GM23338 (cell line): ENCODE data around the gene EPHB6. TPM values are rescaled to one million over a fixed set of nuclear protein-coding genes. Genes with fewer than 3 reads are reported as not detected.

Experiments
- ATAC-seq: fragments of 200-7000 bp; cut with Tn5 transposase; 3 replicates; pipeline ENCODE4 v1.9.1; 2020
- DNase-seq: peaks from one replicate; pipeline ENCODE4 v3.0.0-alpha.2; 2015; ENCODE audit warnings: low spot score
- H2AFZ ChIP-seq: fragments of 200-600 bp; sonication (generic); 2 replicates; pipeline ENCODE4 v1.8.0; 2016; ENCODE audit warnings: antibody characterized with exemption, mild to moderate bottlenecking, moderate library complexity
- H3F3A ChIP-seq: fragments of 200-600 bp; sonication (generic); replicated peaks from 2 replicates; pipeline ENCODE4 v1.8.0; 2017; ENCODE audit warnings: antibody characterized with exemption, mixed run types, low read depth
- H3K27ac ChIP-seq: fragments of 200-600 bp; sonication (generic); 2 replicates; pipeline ENCODE4 v1.6.1; 2016; ENCODE audit warnings: low read depth
- H3K27me3 ChIP-seq: fragments of 200-600 bp; sonication (generic); 2 replicates; pipeline ENCODE4 v1.8.0; 2016; ENCODE audit warnings: mild to moderate bottlenecking, mixed run types, moderate library complexity; ENCODE audit not compliant: insufficient read depth
- H3K36me3 ChIP-seq: fragments of 200-600 bp; sonication (generic); 2 replicates; pipeline ENCODE4 v1.8.0; 2016; ENCODE audit warnings: mild to moderate bottlenecking; ENCODE audit not compliant: insufficient read depth
- H3K4me1 ChIP-seq: fragments of 200-600 bp; sonication (generic); 2 replicates; pipeline ENCODE4 v1.8.0; 2016; ENCODE audit warnings: mild to moderate bottlenecking, moderate library complexity; ENCODE audit not compliant: insufficient read depth
- H3K4me2 ChIP-seq: fragments of 200-600 bp; sonication (generic); 2 replicates; pipeline ENCODE4 v1.7.1; 2017; ENCODE audit warnings: mixed run types
- H3K4me3 ChIP-seq: fragments of 200-600 bp; sonication (generic); 2 replicates; pipeline ENCODE4 v1.6.1; 2016; ENCODE audit warnings: mixed run types
- H3K79me2 ChIP-seq: fragments of 200-600 bp; sonication (generic); replicated peaks from 2 replicates; pipeline ENCODE4 v1.8.0; 2017; ENCODE audit warnings: mild to moderate bottlenecking; ENCODE audit not compliant: insufficient read depth
- H3K9me2 ChIP-seq: fragments of 200-600 bp; sonication (generic); 2 replicates; pipeline ENCODE4 v1.8.0; 2017; ENCODE audit not compliant: insufficient read depth
- H4K20me1 ChIP-seq: fragments of 200-600 bp; sonication (generic); replicated peaks from 2 replicates; pipeline ENCODE4 v1.8.0; 2017; ENCODE audit warnings: mild to moderate bottlenecking; ENCODE audit not compliant: insufficient read depth
- H3K27ac Mint-ChIP-seq: 2 replicates; pipeline ENCODE4 v1.8.0; 2020; ENCODE audit warnings: inconsistent platforms, mild to moderate bottlenecking, moderate library complexity, mixed read lengths
- H3K27me3 Mint-ChIP-seq: 3 replicates; pipeline ENCODE4 v1.8.0; 2022; ENCODE audit warnings: low read depth, mild to moderate bottlenecking, moderate library complexity, mixed read lengths, inconsistent platforms; ENCODE audit not compliant: insufficient read depth, poor library complexity
- H3K36me3 Mint-ChIP-seq: 3 replicates; pipeline ENCODE4 v1.8.0; 2021; ENCODE audit warnings: low read depth, mild to moderate bottlenecking, inconsistent platforms, moderate library complexity, mixed read lengths
- H3K4me1 Mint-ChIP-seq: 3 replicates; pipeline ENCODE4 v1.8.0; 2020; ENCODE audit warnings: mild to moderate bottlenecking, inconsistent platforms, mixed read lengths
- H3K4me3 Mint-ChIP-seq: 3 replicates; pipeline ENCODE4 v1.8.0; 2021; ENCODE audit warnings: moderate library complexity, mild to moderate bottlenecking, inconsistent platforms, mixed read lengths
- H3K9me3 Mint-ChIP-seq: 3 replicates; pipeline ENCODE4 v1.8.0; 2020; ENCODE audit warnings: moderate library complexity, mild to moderate bottlenecking, inconsistent platforms, mixed read lengths
- CREB1 ChIP-seq: fragments of 250-450 bp; sonication (Bioruptor Pico); IDR thresholded peaks from 2 replicates; pipeline ENCODE4 v1.5.0; 2020; ENCODE audit warnings: low read depth, mild to moderate bottlenecking, moderate library complexity
- CTCF ChIP-seq, 2 experiments: fragments of 200-600 bp in 1 of 2; sonication (generic) in 1 of 2; conservative IDR thresholded peaks; 2 replicates each; pipeline versions ENCODE4 v1.5.1 to v1.6.1; 2016 to 2017; ENCODE audit warnings: antibody characterized with exemption in 2 of 2, low read depth in 2 of 2, mild to moderate bottlenecking in 2 of 2, moderate library complexity in 1 of 2
- ETS1 ChIP-seq: IDR thresholded peaks from 2 replicates; pipeline ENCODE4 v1.6.1; 2016; ENCODE audit warnings: antibody characterized with exemption
- EZH2 ChIP-seq: fragments of 200-600 bp; sonication (generic); IDR thresholded peaks from one replicate; pipeline ENCODE4 v1.8.0; 2017; ENCODE audit warnings: antibody characterized with exemption, mild to moderate bottlenecking, low read depth; ENCODE audit not compliant: unreplicated experiment
- NANOG ChIP-seq: IDR thresholded peaks from 2 replicates; pipeline ENCODE4 v1.6.1; 2016; ENCODE audit warnings: antibody characterized with exemption, borderline replicate concordance
- POLR2AphosphoS5 ChIP-seq: IDR thresholded peaks from 2 replicates; pipeline ENCODE4 v1.6.1; 2016; ENCODE audit warnings: antibody characterized with exemption, low read depth
- STAT1 ChIP-seq: IDR thresholded peaks from one replicate; pipeline ENCODE4 v1.6.1; 2016; ENCODE audit warnings: antibody characterized with exemption; ENCODE audit not compliant: unreplicated experiment
- polyA plus RNA-seq: library from polyadenylated mRNA; unstranded; fragments of >200 nt; fragmentation: Nextera tagmentation; extraction: Ambion mirVana; gene quantifications from 2 replicates; pipeline ENCODE4 v1.2.1, GENCODE V29; 2016
- total RNA-seq: library from RNA; depleted of rRNA; stranded (reverse); fragments of >200 nt; shearing (Covaris generic); gene quantifications from 2 replicates; pipeline ENCODE4 v1.2.3, GENCODE V29; 2014

The EPHB6 gene
- total and polyA plus RNA-seq, 2 experiments from 2014 or later = 20.8 to 27.5 TPM

- Histone ChIP-seq H3K9me2 (no peaks in the 10 kb centered on the region), H3F3A (no peaks in the 10 kb centered on the region), H3K4me2 (peak overlapping the region; percentile 93), H3K4me3 (peak overlapping the region; percentile 94), H3K27ac (no peak overlapping the region), H2AFZ (peak overlapping the region; percentile 100), H3K36me3 (no peaks in the 10 kb centered on the region), H4K20me1 (no peaks in the 10 kb centered on the region), H3K4me1 (peaks cover 11% of the 10 kb centered on the region), H3K79me2 (no peaks in the 10 kb centered on the region), H3K27me3 (peaks cover 11% of the 10 kb centered on the region)
- DNase-seq (peak; percentile 91), ATAC-seq (peak; percentile 70)
- Mint-ChIP-seq H3K27ac (no peak overlapping the region), H3K36me3 (no peaks in the 10 kb centered on the region), H3K9me3 (no peaks in the 10 kb centered on the region; the same call in 2 of the 3 replicates), H3K27me3 (peaks cover 12% of the 10 kb centered on the region), H3K4me3 (peak overlapping the region; percentile 92), H3K4me1 (peaks cover 16% of the 10 kb centered on the region)
- TF ChIP-seq ETS1 = no peak
- TF ChIP-seq POLR2AphosphoS5 = no peak
- TF ChIP-seq CTCF (conservative IDR thresholded peaks at IDR 0.05; ENCODE audit: low read depth in 2 of 2) = peak; percentile 70 to 84
These were observed 1.0 kb upstream of the EPHB6 start for GRCh38 chr7:142853739-142854371.

GRCh38 chr7:142855114-142855743 lies 353 bp downstream of the EPHB6 start:
- H4K20me1 ChIP-seq = no peaks in the 10 kb centered on the region
- Mint-ChIP-seq H3K27me3 (peaks cover 12% of the 10 kb centered on the region), H3K36me3 (no peaks in the 10 kb centered on the region), H3K4me1 (peaks cover 20% of the 10 kb centered on the region), H3K4me3 (peak overlapping the region; percentile 78), H3K9me3 (no peaks in the 10 kb centered on the region; the same call in 2 of the 3 replicates), H3K27ac (no peak overlapping the region)
- peak overlapping the region; percentile 97 for H2AFZ ChIP-seq
- no peaks in the 10 kb centered on the region for H3K36me3 ChIP-seq
- H3F3A ChIP-seq = no peaks in the 10 kb centered on the region
- peak; percentile 56 for DNase-seq
- no peaks in the 10 kb centered on the region for H3K79me2 ChIP-seq
- H3K4me1 ChIP-seq = peaks cover 13% of the 10 kb centered on the region
- ATAC-seq = peak; percentile 52
- peaks cover 11% of the 10 kb centered on the region for H3K27me3 ChIP-seq
- no peaks in the 10 kb centered on the region for H3K9me2 ChIP-seq
- peak overlapping the region; percentile 93 for H3K4me2 ChIP-seq
- no peak overlapping the region for H3K27ac ChIP-seq
- TF ChIP-seq CREB1 (CRISPR knock-in tag) (no peak), STAT1 (no peak), NANOG (no peak), EZH2 (no peak), POLR2AphosphoS5 (no peak), ETS1 (no peak)
- H3K4me3 ChIP-seq = peak overlapping the region; percentile 94
